A549 (cell line): ENCODE data around the gene TRIM9. TPM values are rescaled to one million over a fixed set of nuclear protein-coding genes. Genes with fewer than 3 reads are reported as not detected.
"Not testable (repeated sequence)": the region's sequence is repeated elsewhere in the genome, so short reads cannot be mapped to it uniquely, and the experiment has no call there.

Experiments
- ATAC-seq, 2 experiments: fragments of 200-7000 bp in 1 of 2; fragments of >200 bp in 1 of 2; cut with Nextera tagmentation in 1 of 2; cut with Tn5 transposase in 1 of 2; 3 replicates each; pipeline versions ENCODE4 v1.8.0 to v1.9.1; 2018 to 2020; ENCODE audit warnings: mild to moderate bottlenecking in 1 of 2, moderate library complexity in 1 of 2
- CTCF ChIA-PET: fragments of 300-600 bp; sonication (Branson Sonifier 250); formaldehyde crosslinking; extraction: SDS; loops from one replicate; lab custom pipeline; 2021; ENCODE audit warnings: antibody characterized with exemption, inconsistent platforms; lab: Yijun Ruan, JAX
- POLR2A ChIA-PET: fragments of 350-600 bp; formaldehyde crosslinking; extraction: SDS; loops from one replicate; lab custom pipeline; 2021; ENCODE audit warnings: antibody characterized with exemption, inconsistent platforms; lab: Yijun Ruan, JAX
- DNase-seq, 2 experiments: peaks; one replicate each; pipeline versions ENCODE4 v3.0.0 to v3.0.0-alpha.2; 2011 to 2016; ENCODE audit warnings: low read depth in 1 of 2, low spot score in 1 of 2
- FAIRE-seq: peaks from 2 replicates; lab custom pipeline; 2011; peaks lifted over from hg19 to GRCh38; lab: Jason Lieb, UNC
- H3K27ac ChIP-seq, 2 experiments: fragments of >200 bp; sonication (Bioruptor Twin); formaldehyde crosslinking; 3 replicates each; pipeline ENCODE4 v1.5.1; 2016 to 2017
- H3K4me1 ChIP-seq: fragments of >200 bp; sonication (Bioruptor Twin); formaldehyde crosslinking; 3 replicates; pipeline ENCODE4 v1.6.1; 2016
- H3K4me2 ChIP-seq: fragments of >200 bp; sonication (Bioruptor Twin); formaldehyde crosslinking; 3 replicates; pipeline ENCODE4 v1.6.1; 2016
- H3K4me3 ChIP-seq: fragments of >200 bp; sonication (Bioruptor Twin); formaldehyde crosslinking; 3 replicates; pipeline ENCODE4 v1.5.1; 2016
- H3K9me3 ChIP-seq: fragments of >200 bp; sonication (Bioruptor Twin); formaldehyde crosslinking; 3 replicates; pipeline ENCODE4 v1.6.1; 2016
- CBX8 ChIP-seq: fragments of 200-600 bp; sonication (generic); IDR thresholded peaks from 2 replicates; pipeline ENCODE4 v1.6.1; 2016
- E2F6 ChIP-seq: IDR thresholded peaks from 2 replicates; pipeline ENCODE4 v1.6.1; 2012; ENCODE audit warnings: low read depth, borderline replicate concordance
- ELK1 ChIP-seq: fragments of 150-350 bp; IDR thresholded peaks from 2 replicates; pipeline ENCODE4 v1.6.1; 2014; ENCODE audit warnings: low read depth, mild to moderate bottlenecking, low read length
- ESRRA ChIP-seq: fragments of 150-350 bp; IDR thresholded peaks from 2 replicates; pipeline ENCODE4 v1.6.1; 2014; ENCODE audit warnings: mild to moderate bottlenecking, low read length, borderline replicate concordance
- HES2 ChIP-seq: fragments of >200 bp; sonication (Bioruptor Twin); formaldehyde crosslinking; IDR thresholded peaks from 2 replicates; pipeline ENCODE4 v1.6.1; 2016
- HEYL ChIP-seq: fragments of 250-450 bp; sonication (Bioruptor Pico); IDR thresholded peaks from 2 replicates; pipeline ENCODE4 v1.8.0; 2021; ENCODE audit warnings: mild to moderate bottlenecking, moderate library complexity
- HOXA7 ChIP-seq: fragments of 250-450 bp; sonication (Bioruptor Pico); IDR thresholded peaks from 2 replicates; pipeline ENCODE4 v1.5.0; 2020; ENCODE audit warnings: mild to moderate bottlenecking, moderate library complexity
- JUN ChIP-seq, 2 experiments: fragments of >200 bp; sonication (Bioruptor Twin); formaldehyde crosslinking; IDR thresholded peaks; 2 replicates in 1 of 2; 3 replicates in 1 of 2; pipeline ENCODE4 v1.6.1; 2016 to 2017
- JUNB ChIP-seq: fragments of >200 bp; sonication (Bioruptor Twin); formaldehyde crosslinking; IDR thresholded peaks from 2 replicates; pipeline ENCODE4 v1.6.1; 2016
- KDM1A ChIP-seq: fragments of 200-600 bp; sonication (generic); IDR thresholded peaks from 2 replicates; pipeline ENCODE4 v1.6.1; 2016; ENCODE audit warnings: low read depth, mild to moderate bottlenecking
- KDM5A ChIP-seq: fragments of 200-600 bp; sonication (generic); IDR thresholded peaks from 2 replicates; pipeline ENCODE4 v1.6.1; 2016; ENCODE audit warnings: antibody characterized with exemption, mild to moderate bottlenecking
- MYC ChIP-seq: IDR thresholded peaks from 2 replicates; pipeline ENCODE4 v1.6.1; 2012; ENCODE audit warnings: mild to moderate bottlenecking, inconsistent platforms, low read length, improper control_type of control experiment, borderline replicate concordance
- NR3C1 ChIP-seq: fragments of >200 bp; sonication (Bioruptor Twin); formaldehyde crosslinking; IDR thresholded peaks from 3 replicates; pipeline ENCODE4 v1.6.1; 2017
- PBX3 ChIP-seq: IDR thresholded peaks from 2 replicates; pipeline ENCODE4 v1.6.1; 2012
- RARB ChIP-seq: fragments of 250-450 bp; sonication (Bioruptor Pico); IDR thresholded peaks from 2 replicates; pipeline ENCODE4 v1.8.0; 2021; ENCODE audit warnings: mild to moderate bottlenecking, moderate library complexity
- RCOR1 ChIP-seq: fragments of 150-350 bp; IDR thresholded peaks from 2 replicates; pipeline ENCODE4 v1.6.1; 2014; ENCODE audit warnings: antibody characterized with exemption, low read length, low read depth
- RFX5 ChIP-seq: fragments of 450-650 bp; IDR thresholded peaks from 2 replicates; pipeline ENCODE4 v1.7.1; 2014; ENCODE audit warnings: antibody characterized with exemption, mild to moderate bottlenecking, moderate library complexity
- RNF2 ChIP-seq: fragments of 200-600 bp; sonication (generic); IDR thresholded peaks from 2 replicates; pipeline ENCODE4 v1.6.1; 2016; ENCODE audit warnings: low read depth, mild to moderate bottlenecking, antibody characterized with exemption, moderate library complexity, borderline replicate concordance
- ZC3H11A ChIP-seq: fragments of 450-650 bp; IDR thresholded peaks from 2 replicates; pipeline ENCODE4 v1.6.1; 2014; ENCODE audit warnings: antibody characterized with exemption, mild to moderate bottlenecking
- ZNF302 ChIP-seq: fragments of 250-450 bp; sonication (Bioruptor Pico); IDR thresholded peaks from 2 replicates; pipeline ENCODE4 v1.9.0; 2021; ENCODE audit warnings: inconsistent platforms, mild to moderate bottlenecking, moderate library complexity
- WGBS: methylation state at CpG from one replicate; pipeline ENCODE4 v1.1.6; 2017; ENCODE audit errors: missing lambda C conversion rate; 5-methylcytosine and 5-hydroxymethylcytosine counted together
- polyA plus RNA-seq, 4 experiments: library from polyadenylated mRNA; depleted of rRNA in 3 of 4; stranded (reverse); fragments of >200 nt; fragmentation: RNase III in 1 of 4; extraction: RNeasy Plus Mini Kit Qiagen cat#74134 plus additional on column Dnase treatment in 1 of 4; gene quantifications; 2 replicates in 3 of 4; 3 replicates in 1 of 4; pipeline ENCODE4 v1.2.3, GENCODE V29; 2011 to 2017
- TF ChIP-seq, protein P1 (sequence below): fragments of 200-600 bp; sonication (generic); IDR thresholded peaks from 2 replicates; pipeline ENCODE4 v1.6.1; 2016; ENCODE audit warnings: antibody characterized with exemption, mild to moderate bottlenecking, moderate library complexity
- TF ChIP-seq, protein P2 (sequence below): IDR thresholded peaks from 2 replicates; pipeline ENCODE4 v1.6.1; 2012
- TF ChIP-seq, protein P3 (sequence below): fragments of 450-650 bp; IDR thresholded peaks from 2 replicates; pipeline ENCODE4 v1.6.1; 2014; ENCODE audit warnings: antibody characterized with exemption

The TRIM9 gene
- polyA plus RNA-seq, 2 of the 4 experiments (the other 2 are of a cell fraction), result 5.4 to 21.2 TPM

DNA sequence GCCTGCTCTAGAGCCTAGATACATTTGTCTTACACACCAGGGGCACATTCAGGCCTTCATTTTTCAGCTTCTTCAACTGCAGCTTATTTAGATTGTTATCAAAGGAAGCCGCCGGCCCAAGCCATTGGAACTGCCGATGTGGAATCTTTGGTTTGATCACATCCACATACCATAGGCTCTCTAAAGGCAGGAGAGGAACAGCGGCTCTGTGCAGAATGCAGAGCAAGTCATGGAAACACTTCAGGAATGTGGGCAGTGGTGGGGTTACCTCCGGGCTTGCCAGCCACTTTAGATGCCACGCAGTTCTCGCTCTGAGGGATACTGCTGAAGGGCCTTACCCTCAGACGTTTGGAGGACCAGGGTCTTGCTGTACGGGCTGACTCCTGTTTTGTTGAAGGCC is 97.2 kb downstream of the TRIM9 start (continued):
- TF ChIP-seq, protein P1, sequence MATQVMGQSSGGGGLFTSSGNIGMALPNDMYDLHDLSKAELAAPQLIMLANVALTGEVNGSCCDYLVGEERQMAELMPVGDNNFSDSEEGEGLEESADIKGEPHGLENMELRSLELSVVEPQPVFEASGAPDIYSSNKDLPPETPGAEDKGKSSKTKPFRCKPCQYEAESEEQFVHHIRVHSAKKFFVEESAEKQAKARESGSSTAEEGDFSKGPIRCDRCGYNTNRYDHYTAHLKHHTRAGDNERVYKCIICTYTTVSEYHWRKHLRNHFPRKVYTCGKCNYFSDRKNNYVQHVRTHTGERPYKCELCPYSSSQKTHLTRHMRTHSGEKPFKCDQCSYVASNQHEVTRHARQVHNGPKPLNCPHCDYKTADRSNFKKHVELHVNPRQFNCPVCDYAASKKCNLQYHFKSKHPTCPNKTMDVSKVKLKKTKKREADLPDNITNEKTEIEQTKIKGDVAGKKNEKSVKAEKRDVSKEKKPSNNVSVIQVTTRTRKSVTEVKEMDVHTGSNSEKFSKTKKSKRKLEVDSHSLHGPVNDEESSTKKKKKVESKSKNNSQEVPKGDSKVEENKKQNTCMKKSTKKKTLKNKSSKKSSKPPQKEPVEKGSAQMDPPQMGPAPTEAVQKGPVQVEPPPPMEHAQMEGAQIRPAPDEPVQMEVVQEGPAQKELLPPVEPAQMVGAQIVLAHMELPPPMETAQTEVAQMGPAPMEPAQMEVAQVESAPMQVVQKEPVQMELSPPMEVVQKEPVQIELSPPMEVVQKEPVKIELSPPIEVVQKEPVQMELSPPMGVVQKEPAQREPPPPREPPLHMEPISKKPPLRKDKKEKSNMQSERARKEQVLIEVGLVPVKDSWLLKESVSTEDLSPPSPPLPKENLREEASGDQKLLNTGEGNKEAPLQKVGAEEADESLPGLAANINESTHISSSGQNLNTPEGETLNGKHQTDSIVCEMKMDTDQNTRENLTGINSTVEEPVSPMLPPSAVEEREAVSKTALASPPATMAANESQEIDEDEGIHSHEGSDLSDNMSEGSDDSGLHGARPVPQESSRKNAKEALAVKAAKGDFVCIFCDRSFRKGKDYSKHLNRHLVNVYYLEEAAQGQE, result no peak
- TF ChIP-seq JUNB (no peak), JUN (IDR thresholded peaks at IDR 0.05) (no peak)
- TF ChIP-seq, all 56 proteins: peak for 0

GRCh38 chr14:50994158-50994557 is 100.7 kb downstream of the TRIM9 start:
- H3K4me2 ChIP-seq, POLR2A ChIA-PET, ATAC-seq, CTCF ChIA-PET, FAIRE-seq, H3K4me1 ChIP-seq, H3K9me3 ChIP-seq, DNase-seq, H3K27ac ChIP-seq, H3K4me3 ChIP-seq: not testable (repeated sequence)

DNA sequence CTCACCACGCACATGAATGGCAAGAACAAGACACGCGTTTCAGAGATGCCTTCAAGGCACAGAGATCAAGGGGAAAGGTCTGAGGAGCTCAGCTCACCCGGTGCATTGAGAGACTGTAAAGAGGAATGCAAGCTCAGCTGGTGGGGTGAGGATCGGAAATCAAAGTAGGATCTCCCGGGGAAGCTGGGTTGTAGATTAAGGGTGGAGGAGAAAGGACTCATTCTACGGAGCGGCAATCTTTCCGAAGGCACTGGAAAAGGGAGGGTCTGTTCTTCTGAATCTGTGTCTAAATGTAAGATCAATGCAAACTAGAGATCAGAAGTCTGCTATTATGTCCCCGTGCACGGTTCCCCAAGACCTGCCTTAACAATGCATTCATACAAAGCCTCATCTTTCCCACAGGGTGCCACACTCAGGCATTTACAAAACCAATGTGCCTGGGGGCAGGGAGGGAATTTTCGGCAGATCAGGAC is 109.0 kb downstream of the TRIM9 start:
- no peak overlapping the region for H3K27ac ChIP-seq
- POLR2A ChIA-PET, result no interaction called here
- WGBS, result 94% methylated on average over 12 of the region's 12 CpGs
- no peak overlapping the region for H3K4me2 ChIP-seq
- no peaks in the 10 kb centered on the region for H3K9me3 ChIP-seq
- TF ChIP-seq HOXA7 (no peak), MYC (no peak), RFX5 (no peak), HES2 (no peak), CBX8 (no peak), E2F6 (no peak), RCOR1 (no peak), ZC3H11A (no peak), KDM1A (no peak), HEYL (no peak), KDM5A (no peak)
- TF ChIP-seq, protein P2, sequence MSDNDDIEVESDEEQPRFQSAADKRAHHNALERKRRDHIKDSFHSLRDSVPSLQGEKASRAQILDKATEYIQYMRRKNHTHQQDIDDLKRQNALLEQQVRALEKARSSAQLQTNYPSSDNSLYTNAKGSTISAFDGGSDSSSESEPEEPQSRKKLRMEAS, result no peak
- no peak for DNase-seq
- H3K4me1 ChIP-seq, result peaks cover 10% of the 10 kb centered on the region; the same call in 2 of the 3 replicates
- no peak for FAIRE-seq
- CTCF ChIA-PET, result interaction anchor here (0.6 to 2.6 kb wide), 4 partner anchors 9 to 321 kb away, joined by 3 to 8 read pairs (median 4); no protein-coding TSS in a partner anchor
- H3K4me3 ChIP-seq, result no peak overlapping the region
- no peak for ATAC-seq

DNA sequence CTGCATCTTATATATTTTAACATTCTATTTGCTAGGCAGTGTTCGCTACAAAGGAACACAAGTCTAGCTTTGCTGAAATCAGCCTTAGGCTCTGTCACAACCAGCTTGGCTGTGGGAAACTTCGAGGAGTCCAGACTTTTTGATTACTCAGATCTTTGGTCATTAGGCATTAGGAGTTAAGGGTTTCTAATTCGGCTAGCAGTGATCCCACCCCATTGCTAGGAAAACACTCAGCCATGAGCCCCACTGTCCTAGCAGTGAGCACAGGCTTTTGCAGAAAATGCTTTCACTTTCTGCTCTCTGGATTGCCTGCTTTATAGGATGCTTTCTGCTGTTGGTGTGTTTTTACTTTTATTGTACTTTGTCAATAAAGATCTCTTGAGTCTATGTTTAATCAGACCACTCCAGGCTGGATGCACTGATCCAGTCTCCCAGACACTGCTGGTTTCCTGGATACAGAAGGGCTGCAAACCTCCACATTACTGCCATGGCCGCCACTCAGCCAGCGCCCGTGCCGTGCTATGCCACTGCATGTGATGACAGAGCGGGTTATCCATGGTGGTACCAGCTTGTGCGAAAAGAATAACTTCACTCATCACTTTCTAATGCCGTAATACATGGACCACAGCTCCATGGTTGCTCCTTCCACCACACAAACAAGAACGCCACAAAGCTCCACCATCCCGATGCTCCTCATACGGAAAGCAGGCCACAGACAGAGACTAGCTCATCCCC is 109.6 kb downstream of the TRIM9 start:
- Histone ChIP-seq H3K9me3 (no peaks in the 10 kb centered on the region), H3K4me2 (peak overlapping the region; percentile 37; the same call in 2 of the 3 replicates), H3K4me1 (peaks cover 10% of the 10 kb centered on the region; the same call in 2 of the 3 replicates), H3K27ac (peak overlapping the region; percentile 33 to 61; a peak in 4 of 6 replicates), H3K4me3 (no peak overlapping the region)
- FAIRE-seq (no peak), ATAC-seq (no peak; a peak in 3 of 6 replicates), DNase-seq (no peak)
- CTCF ChIA-PET, result interaction anchor here (0.6 to 2.6 kb wide), 4 partner anchors 8 to 320 kb away, joined by 3 to 8 read pairs (median 4); no protein-coding TSS in a partner anchor
- POLR2A ChIA-PET, result no interaction called here
- 89% methylated on average over 13 of the region's 13 CpGs for WGBS
- no peak for TF ChIP-seq ZNF302 (CRISPR knock-in tag)
- TF ChIP-seq RNF2, result no peak
- TF ChIP-seq MYC, result no peak
- no peak for TF ChIP-seq ESRRA
- TF ChIP-seq, protein P3, sequence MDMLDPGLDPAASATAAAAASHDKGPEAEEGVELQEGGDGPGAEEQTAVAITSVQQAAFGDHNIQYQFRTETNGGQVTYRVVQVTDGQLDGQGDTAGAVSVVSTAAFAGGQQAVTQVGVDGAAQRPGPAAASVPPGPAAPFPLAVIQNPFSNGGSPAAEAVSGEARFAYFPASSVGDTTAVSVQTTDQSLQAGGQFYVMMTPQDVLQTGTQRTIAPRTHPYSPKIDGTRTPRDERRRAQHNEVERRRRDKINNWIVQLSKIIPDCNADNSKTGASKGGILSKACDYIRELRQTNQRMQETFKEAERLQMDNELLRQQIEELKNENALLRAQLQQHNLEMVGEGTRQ, result no peak
- TF ChIP-seq RARB, result no peak
- no peak for TF ChIP-seq PBX3
- no peak for TF ChIP-seq ELK1
- TF ChIP-seq NR3C1, result no peak
